NCI-H2171 treated with DMSO at 0.1 percent for 48 hours (cell line): ENCODE results near the gene ADAMTS2.

Experiments
- DNase-seq: peaks from one replicate; lab custom pipeline; 2025; lab: John Stamatoyannopoulos, UW

ADAMTS2 gene

GRCh38 chr5:179160584-179160983 lies 184.7 kb downstream of the ADAMTS2 start:
- no peak for DNase-seq

- no peak for DNase-seq
Observed at GRCh38 chr5:179158556-179158955, 186.7 kb downstream of the ADAMTS2 start.

- peak; percentile 89 for DNase-seq
Observed at GRCh38 chr5:179154991-179155955, 190.0 kb downstream of the ADAMTS2 start.

GRCh38 chr5:179154346-179154990 lies 190.8 kb downstream of the ADAMTS2 start:
- DNase-seq: no peak

- DNase-seq: no peak
Observed at GRCh38 chr5:179153921-179154345, 191.3 kb downstream of the ADAMTS2 start.

GRCh38 chr5:179153341-179153901 lies 191.8 kb downstream of the ADAMTS2 start:
- DNase-seq: no peak

- DNase-seq: no peak
Observed at GRCh38 chr5:179152941-179153340, 192.3 kb downstream of the ADAMTS2 start.

GRCh38 chr5:179152144-179152895 lies 192.9 kb downstream of the ADAMTS2 start:
- no peak for DNase-seq

GRCh38 chr5:179151286-179152118 lies 193.8 kb downstream of the ADAMTS2 start:
- no peak for DNase-seq

- no peak for DNase-seq
Observed at GRCh38 chr5:179150011-179150410, 195.2 kb downstream of the ADAMTS2 start.

- no peak for DNase-seq
Observed at GRCh38 chr5:179149278-179149677, 196.0 kb downstream of the ADAMTS2 start.

- DNase-seq: no peak
Observed at GRCh38 chr5:179148703-179149170, 196.5 kb downstream of the ADAMTS2 start.

- DNase-seq: no peak
Observed at GRCh38 chr5:179147991-179148702, 197.1 kb downstream of the ADAMTS2 start.

GRCh38 chr5:179146277-179146676 lies 199.0 kb downstream of the ADAMTS2 start:
- no peak for DNase-seq

- no peak for DNase-seq
Observed at GRCh38 chr5:179143446-179143845, 201.8 kb downstream of the ADAMTS2 start.

- no peak for DNase-seq
Observed at GRCh38 chr5:179142434-179143198, 202.6 kb downstream of the ADAMTS2 start.

- no peak for DNase-seq
Observed at GRCh38 chr5:179141867-179142266, 203.4 kb downstream of the ADAMTS2 start.

- DNase-seq: no peak
Observed at GRCh38 chr5:179140293-179140692, 205.0 kb downstream of the ADAMTS2 start.

GRCh38 chr5:179139936-179140235 lies 205.4 kb downstream of the ADAMTS2 start:
- DNase-seq: no peak
